ENCODE results near the gene ATG9A.

ATG9A gene

DNA sequence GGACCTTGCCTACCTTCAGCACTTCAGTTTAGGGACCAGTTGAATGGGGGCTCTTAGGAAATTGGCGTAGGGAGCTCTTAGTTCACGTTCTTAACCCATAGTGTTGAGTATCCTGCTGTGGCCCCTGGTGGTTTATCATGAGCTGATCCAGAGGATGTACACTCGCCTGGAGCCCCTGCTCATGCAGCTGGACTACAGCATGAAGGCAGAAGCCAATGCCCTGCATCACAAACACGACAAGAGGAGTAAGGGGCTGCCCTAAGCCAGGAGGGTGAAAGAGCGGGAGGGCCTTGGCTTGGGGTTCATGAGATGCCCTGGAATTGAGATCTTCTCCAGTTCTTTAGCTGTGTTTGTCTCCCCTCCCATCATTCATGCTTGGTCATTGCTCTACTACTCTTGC, 48.5 kb downstream of the ATG9A start:
- H3K4me1 ChIP-seq (ENCODE audit: control insufficient read depth in 1 of 2, insufficient read depth in 1 of 2, low read depth in 1 of 2, low read length in 1 of 2), result peaks cover 64 to 65% of the 10 kb centered on the region in 2 experiments
- no peaks in the 10 kb centered on the region for H3K9me3 ChIP-seq
- no peak overlapping the region for H3K4me3 ChIP-seq (ENCODE audit: low read depth in 1 of 2, low read length in 1 of 2)
- H3K36me3 ChIP-seq, result peaks cover 66% of the 10 kb centered on the region
- no peaks in the 10 kb centered on the region for H3K27me3 ChIP-seq
- peak overlapping the region; percentile 79 for H3K27ac ChIP-seq
- TF ChIP-seq, protein P1, sequence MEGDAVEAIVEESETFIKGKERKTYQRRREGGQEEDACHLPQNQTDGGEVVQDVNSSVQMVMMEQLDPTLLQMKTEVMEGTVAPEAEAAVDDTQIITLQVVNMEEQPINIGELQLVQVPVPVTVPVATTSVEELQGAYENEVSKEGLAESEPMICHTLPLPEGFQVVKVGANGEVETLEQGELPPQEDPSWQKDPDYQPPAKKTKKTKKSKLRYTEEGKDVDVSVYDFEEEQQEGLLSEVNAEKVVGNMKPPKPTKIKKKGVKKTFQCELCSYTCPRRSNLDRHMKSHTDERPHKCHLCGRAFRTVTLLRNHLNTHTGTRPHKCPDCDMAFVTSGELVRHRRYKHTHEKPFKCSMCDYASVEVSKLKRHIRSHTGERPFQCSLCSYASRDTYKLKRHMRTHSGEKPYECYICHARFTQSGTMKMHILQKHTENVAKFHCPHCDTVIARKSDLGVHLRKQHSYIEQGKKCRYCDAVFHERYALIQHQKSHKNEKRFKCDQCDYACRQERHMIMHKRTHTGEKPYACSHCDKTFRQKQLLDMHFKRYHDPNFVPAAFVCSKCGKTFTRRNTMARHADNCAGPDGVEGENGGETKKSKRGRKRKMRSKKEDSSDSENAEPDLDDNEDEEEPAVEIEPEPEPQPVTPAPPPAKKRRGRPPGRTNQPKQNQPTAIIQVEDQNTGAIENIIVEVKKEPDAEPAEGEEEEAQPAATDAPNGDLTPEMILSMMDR (IDR thresholded peaks at IDR 0.05), result no peak

DNA sequence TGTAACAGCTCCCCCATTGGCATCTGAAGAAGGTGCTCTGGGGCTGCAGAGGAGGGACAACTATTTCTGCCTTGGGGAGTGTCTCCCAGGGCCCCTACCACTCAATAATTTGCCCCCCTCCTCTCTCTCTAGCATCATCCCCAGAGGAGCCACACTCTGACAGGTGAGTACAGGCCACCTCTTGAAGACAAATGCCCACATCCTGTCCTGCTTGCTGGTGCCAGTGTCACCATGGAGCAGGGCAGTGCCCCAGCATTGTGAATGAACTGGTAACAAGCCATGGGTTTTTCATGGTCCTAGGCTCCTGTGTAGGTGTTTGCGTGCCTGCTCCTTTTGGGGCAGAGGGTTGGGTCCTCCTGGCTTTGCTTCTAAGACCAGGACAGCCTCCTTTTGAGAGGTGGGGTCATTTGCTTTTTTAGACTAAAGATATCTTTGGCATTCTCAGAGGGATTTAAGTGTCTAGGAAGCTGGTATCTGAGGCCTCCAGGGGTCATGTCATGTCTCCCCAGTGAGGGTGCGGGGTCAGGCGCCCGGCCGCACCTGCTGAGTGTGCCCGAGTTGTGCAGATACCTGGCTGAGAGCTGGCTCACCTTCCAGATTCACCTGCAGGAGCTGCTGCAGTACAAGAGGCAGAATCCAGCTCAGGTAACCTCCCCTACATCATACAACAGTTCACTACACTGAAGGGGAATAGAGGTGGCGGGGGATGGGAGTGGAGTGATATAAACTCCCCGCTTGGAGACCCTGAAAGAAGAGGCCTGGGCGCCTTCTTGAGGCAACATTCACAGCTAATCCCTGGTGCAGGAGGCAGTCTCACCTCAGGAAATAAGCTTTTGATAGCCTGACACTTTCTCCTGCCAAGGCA, 49.6 kb downstream of the ATG9A start:
- Histone ChIP-seq H3K4me3 (ENCODE audit: low read depth in 1 of 2, low read length in 1 of 2) (peak overlapping the region; percentile 84 to 95), H3K36me3 (peaks cover 62% of the 10 kb centered on the region)

DNA sequence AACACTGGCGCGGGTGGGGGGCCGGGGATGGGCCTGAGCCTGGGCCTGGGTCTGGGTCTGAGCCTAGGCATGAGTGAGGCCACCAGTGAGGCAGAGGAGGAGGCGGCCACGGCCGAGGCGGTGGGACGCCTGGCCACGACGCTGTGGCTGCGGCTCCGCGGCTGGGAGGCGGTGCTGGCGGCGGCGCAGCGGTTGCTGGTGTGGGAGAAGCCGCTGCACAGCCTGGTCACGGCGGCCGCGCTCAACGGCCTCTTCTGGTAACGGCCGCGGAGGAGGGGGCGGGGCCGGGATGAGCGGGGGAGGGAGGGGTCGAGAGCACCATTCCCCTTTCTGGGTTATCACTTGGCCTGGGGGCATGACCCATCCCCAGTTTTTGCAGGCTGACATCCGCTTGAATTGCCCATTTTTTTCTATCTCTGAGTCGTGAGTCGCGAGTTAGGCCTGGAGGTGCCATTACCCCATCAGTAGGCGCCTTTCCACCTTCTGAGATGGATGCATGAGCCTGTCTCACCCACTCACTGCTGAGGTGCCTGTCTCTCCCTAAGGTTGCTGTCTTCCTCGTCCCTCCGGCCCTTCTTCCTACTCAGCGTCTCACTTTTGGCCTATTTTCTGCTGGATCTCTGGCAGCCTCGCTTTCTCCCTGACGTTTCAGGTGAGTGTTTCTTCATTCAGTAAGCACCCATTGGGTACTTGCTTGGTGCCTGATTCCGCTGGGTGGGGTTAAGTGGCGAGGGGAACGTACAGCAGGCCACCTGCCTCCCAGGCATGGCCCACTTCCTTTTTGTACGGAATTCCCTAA, 50.9 kb downstream of the ATG9A start:
- Histone ChIP-seq H3K36me3 (peaks cover 63% of the 10 kb centered on the region), H3K4me3 (ENCODE audit: low read depth in 1 of 2, low read length in 1 of 2) (peak overlapping the region; percentile 84 to 95), H3K27ac (peak overlapping the region; percentile 100), H3K9me3 (no peaks in the 10 kb centered on the region), H3K27me3 (no peaks in the 10 kb centered on the region), H3K4me1 (ENCODE audit: control insufficient read depth in 1 of 2, insufficient read depth in 1 of 2, low read depth in 1 of 2, low read length in 1 of 2) (peaks cover 69 to 80% of the 10 kb centered on the region in 2 experiments)
- TF ChIP-seq, protein P1 (IDR thresholded peaks at IDR 0.05), result no peak

More for the DNA sequence above, 49.6 kb downstream of the ATG9A start:
- H3K27me3 ChIP-seq, result no peaks in the 10 kb centered on the region
- TF ChIP-seq, protein P1 (IDR thresholded peaks at IDR 0.05), result no peak
- H3K27ac ChIP-seq, result peak overlapping the region; percentile 100
- H3K4me1 ChIP-seq (ENCODE audit: control insufficient read depth in 1 of 2, insufficient read depth in 1 of 2, low read depth in 1 of 2, low read length in 1 of 2), result peaks cover 71 to 76% of the 10 kb centered on the region in 2 experiments
- H3K9me3 ChIP-seq, result no peaks in the 10 kb centered on the region

DNA sequence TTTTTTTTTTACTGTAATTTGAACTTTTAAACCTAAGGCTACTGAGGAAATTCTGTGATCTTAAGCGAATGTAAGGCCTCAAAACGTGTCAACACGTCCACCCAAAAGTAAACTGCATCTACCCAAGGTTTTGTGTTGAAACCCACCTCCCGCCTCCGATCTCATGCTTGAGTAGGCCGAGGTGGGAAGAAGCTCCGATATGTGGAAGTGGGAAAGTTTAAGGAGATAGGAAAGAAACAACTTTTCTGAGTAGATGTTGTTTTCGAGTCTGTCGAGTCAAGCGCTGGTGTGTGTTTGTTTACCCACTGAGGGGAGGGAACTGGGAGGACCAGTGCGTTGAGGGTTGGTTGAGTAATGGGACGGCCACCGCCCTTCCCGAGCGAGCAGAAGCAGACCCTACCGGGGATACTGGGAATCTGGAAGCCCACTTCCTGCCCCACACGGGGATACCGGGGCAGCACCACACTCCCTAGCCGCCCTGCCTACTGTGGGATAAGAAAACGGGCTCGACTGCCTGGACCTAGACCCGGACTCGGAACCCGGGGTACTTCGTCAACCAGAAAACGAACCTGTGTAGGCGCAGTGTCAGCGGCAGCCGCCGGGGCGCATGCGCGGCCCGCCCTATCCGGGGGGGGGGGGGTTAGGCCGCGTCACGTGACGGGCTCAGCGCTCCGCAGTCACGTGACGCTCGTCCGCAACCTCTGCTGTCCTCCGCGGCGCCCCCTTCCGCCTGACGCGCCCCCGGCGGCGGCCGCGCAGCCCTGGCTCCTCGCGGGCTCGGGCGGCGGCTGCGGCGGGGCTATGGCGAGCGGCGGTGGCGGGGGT, 51.7 kb downstream of the ATG9A start, which contains the start of gene RETREG2:
Gene RETREG2 (plus strand): TSS at position 724 of the 825 bp plus-strand sequence. CDS start 78 bp downstream, at position 802.
- H3K36me3 ChIP-seq, result peaks cover 63% of the 10 kb centered on the region
- TF ChIP-seq, protein P1 (IDR thresholded peaks at IDR 0.05), result peak; percentile 80
- peak within 1 kb of the TSS; percentile 84 to 95 for H3K4me3 ChIP-seq (ENCODE audit: low read depth in 1 of 2, low read length in 1 of 2)
- H3K9me3 ChIP-seq, result no peaks in the 10 kb centered on the region
- peak within 1 kb of the TSS; percentile 100 for H3K27ac ChIP-seq
- peaks cover 61 to 72% of the 10 kb centered on the region in 2 experiments for H3K4me1 ChIP-seq (ENCODE audit: control insufficient read depth in 1 of 2, insufficient read depth in 1 of 2, low read depth in 1 of 2, low read length in 1 of 2)
- no peaks in the 10 kb centered on the region for H3K27me3 ChIP-seq
